GM12891 (cell line): Measurements from ENCODE around the gene SPON1.
"Not testable (repeated sequence)": the region's sequence is repeated elsewhere in the genome, so short reads cannot be mapped to it uniquely, and the experiment has no call there.

ENCODE experiments used
- DNase-seq: peaks from one replicate; pipeline ENCODE4 v3.0.0; 2011; ENCODE audit warnings: low spot score; ENCODE audit not compliant: insufficient read length
- FAIRE-seq: peaks from 2 replicates; lab custom pipeline; 2011; peaks lifted over from hg19 to GRCh38; lab: Jason Lieb, UNC
- PAX5 ChIP-seq: IDR thresholded peaks from 2 replicates; pipeline ENCODE4 v1.6.1; 2011; ENCODE audit warnings: low read length, moderate library complexity, mild to moderate bottlenecking; ENCODE audit not compliant: insufficient read depth, severe bottlenecking
- POLR2A ChIP-seq: IDR thresholded peaks from 2 replicates; pipeline ENCODE4 v1.6.1; 2011; ENCODE audit warnings: low read depth, low read length, control low read depth
- POLR2AphosphoS5 ChIP-seq: IDR thresholded peaks from 2 replicates; pipeline ENCODE4 v1.6.1; 2011; ENCODE audit warnings: low read depth, low read length, control low read depth
- POU2F2 ChIP-seq: IDR thresholded peaks from 2 replicates; pipeline ENCODE4 v1.6.1; 2011; ENCODE audit warnings: low read depth, mild to moderate bottlenecking, control low read depth, low read length, moderate library complexity
- SPI1 ChIP-seq: IDR thresholded peaks from 2 replicates; pipeline ENCODE4 v1.6.1; 2011; ENCODE audit warnings: low read depth, low read length, control low read depth
- TAF1 ChIP-seq: IDR thresholded peaks from 2 replicates; pipeline ENCODE4 v1.6.1; 2011; ENCODE audit warnings: low read depth, low read length, control low read depth

Gene SPON1

DNA sequence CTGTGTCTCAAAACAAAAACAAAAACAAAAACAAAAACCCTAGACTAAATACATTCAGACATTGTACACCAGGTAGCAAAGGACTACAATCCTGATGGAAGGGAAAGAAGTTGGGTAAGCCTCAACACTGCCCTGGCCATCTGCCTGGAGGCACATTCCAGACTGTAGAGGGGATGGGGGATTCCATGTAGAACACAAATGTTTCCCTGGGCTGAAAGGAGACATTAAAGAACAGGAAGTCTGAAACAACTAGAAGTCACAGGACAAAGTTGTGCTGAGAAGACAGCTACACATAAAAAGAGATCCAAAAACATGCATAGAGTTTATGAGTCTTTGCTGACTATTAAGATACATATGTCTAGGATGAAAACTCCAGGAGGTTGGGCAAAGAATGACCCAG is 312.6 kb downstream of the SPON1 start:
- FAIRE-seq, result no peak
- no peak for TF ChIP-seq POU2F2
- no peak for TF ChIP-seq PAX5
- TF ChIP-seq TAF1, result no peak
- no peak for TF ChIP-seq SPI1
- no peak for TF ChIP-seq POLR2A
- no peak for TF ChIP-seq POLR2AphosphoS5

DNA sequence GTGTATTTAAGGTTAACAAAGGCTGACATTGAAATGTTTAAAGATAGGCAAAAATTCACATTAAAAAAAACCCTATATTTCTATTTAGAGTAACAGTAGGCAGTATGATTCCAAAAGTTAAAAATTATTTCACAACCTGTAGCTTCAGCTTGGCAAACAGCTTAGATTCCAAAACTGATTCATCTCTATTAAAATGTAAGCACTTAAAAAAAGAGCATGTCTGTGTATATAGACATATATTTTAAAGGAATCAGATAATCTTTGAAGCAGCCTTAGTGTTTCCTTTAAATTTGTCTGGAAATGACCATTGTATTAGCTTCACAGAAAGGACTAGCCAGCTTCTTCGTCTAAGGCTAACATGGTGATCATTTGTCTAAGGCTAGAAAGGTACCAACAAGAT is 316.3 kb downstream of the SPON1 start:
- FAIRE-seq, result peak; percentile 55
- not testable (repeated sequence) for DNase-seq

More for the DNA sequence above, 312.6 kb downstream of the SPON1 start:
- DNase-seq, result no peak

DNA sequence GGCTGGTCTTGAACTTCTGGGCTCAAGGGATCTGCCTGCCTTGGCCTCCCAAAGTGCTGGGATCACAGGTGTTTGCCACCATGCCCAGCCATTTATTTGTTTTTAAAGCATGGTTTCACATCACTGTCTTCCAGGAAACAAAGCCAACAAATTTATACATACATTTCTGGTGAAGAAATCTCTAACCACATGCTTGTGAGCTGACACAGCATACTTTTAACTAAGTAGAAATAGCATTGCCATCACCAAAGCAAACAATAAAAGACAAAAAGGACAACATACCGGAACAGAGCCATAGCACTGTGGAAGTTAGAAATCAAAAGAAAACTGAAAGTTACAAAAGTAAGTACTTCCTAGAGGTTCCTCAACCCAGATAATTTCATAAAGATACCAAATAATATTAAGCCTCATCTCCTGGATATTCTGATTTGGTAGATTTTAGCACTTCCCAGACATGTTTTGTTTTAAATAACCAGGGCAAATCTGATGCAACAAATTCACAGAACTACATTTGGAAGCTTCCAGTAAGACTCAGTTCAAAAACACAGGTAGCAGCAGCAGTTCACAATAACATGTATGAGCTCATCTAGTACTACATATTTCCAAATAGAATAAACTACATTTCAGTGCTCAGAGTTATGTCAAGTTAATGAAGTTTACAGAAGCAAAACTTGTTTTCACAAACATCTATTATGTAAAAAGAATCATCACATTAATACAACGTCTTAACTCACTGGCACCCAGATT is 325.8 kb downstream of the SPON1 start:
- no peak for DNase-seq
- FAIRE-seq, result peak; percentile 64
- TF ChIP-seq POU2F2 (no peak), PAX5 (no peak), POLR2AphosphoS5 (no peak)

DNA sequence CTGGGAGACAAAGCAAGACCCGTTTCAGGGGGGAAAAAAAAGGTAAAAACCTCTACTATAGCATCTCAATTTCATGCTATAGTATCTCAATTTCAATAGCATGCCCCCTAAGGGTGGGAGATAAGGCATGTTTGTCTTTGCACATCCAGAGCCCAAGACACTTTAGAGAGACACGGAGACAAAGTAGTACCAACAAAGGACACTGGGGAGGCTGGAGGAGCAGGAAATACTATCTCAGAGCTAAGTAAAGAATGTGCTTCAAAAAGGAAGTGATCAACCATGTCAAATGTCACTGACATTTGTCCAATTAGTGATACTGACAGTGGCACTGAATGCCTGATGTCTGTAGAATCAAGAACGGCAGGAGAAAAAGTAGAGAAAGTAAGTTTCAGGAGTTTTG is 327.9 kb downstream of the SPON1 start:
- FAIRE-seq (no peak), DNase-seq (no peak)

DNA sequence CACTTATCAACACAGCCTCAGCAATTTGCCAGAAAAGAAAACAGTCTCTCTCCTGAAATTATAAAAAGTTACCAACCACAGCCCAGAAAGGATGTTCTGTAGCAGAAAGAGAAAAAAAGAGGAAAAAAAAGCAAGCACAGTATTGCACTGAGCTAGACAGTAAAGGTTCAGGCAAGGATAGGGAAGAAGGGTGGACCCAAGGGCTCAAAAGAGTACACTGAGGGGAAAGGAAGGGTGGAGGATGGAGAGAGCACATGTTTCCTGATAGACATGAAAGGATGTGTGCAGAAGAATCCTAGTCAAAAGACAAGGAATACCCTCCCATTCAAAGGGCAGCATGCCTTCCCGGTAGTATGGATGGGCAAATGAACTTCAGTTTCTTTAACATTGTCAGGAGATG is 337.4 kb downstream of the SPON1 start:
- FAIRE-seq (no peak), DNase-seq (no peak)
- no peak for TF ChIP-seq POLR2AphosphoS5
- TF ChIP-seq POU2F2, result no peak
- TF ChIP-seq PAX5, result no peak
- TF ChIP-seq POLR2A, result no peak
- TF ChIP-seq TAF1, result no peak
- TF ChIP-seq SPI1, result no peak

More for the DNA sequence above, 327.9 kb downstream of the SPON1 start:
- TF ChIP-seq PAX5 (no peak), TAF1 (no peak), POU2F2 (no peak), POLR2A (no peak), POLR2AphosphoS5 (no peak), SPI1 (no peak)

DNA sequence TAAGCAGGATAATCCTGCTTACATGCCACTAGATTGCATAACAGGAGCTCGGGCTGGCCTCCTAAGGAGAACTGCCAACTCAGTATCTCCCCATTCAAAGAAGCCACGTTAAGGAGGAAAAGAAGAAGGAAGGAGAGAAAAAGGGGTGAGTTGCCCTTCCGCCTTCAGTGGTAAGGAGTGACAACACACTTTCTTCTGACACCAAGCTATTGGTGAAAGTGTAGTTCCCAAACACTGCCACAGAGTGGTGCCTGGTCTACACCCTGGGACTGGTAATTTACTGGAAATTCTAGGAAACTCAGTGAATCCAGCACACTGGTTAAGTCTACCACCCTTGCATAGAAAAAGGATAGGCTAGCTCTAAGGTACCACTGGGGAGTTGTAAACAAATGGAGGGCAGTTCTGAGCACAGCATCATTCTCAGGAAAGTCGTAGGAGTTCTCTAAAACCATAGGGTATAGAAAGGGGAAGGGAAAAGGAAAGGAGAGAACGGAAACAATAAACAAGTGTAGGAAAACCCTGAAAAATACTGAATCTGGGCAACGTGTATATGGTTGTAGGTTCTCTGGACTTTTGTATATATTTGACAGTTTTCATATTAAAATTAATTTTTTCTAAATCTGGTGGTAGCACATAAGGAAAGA is 338.3 kb downstream of the SPON1 start:
- FAIRE-seq (peak; percentile 87), DNase-seq (no peak)

DNA sequence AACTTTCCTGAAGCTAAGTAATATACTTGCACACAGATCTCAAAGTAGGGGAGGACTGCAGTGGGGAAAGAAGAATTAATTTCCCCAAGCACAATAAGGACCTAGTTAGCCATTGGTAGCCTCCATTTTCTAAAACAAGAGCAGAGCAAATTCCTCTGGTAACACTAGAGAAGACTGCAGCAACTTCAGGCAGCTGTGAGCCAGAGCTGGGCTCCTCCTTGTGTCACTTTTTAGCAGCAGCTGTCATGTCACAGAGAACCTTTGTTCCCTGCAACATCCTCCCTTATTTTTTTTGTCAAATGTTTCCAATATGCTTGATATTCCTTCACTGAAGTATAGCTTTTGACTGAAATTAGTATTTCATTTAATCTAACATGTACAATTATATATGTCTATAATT is 342.1 kb downstream of the SPON1 start:
- DNase-seq, result no peak
- TF ChIP-seq POLR2A (no peak), POU2F2 (no peak), POLR2AphosphoS5 (no peak), TAF1 (no peak), SPI1 (no peak), PAX5 (no peak)
- FAIRE-seq, result no peak

More for the DNA sequence above, 338.3 kb downstream of the SPON1 start:
- no peak for TF ChIP-seq POLR2AphosphoS5
- no peak for TF ChIP-seq POLR2A
- TF ChIP-seq TAF1, result no peak
- no peak for TF ChIP-seq SPI1
- no peak for TF ChIP-seq POU2F2

DNA sequence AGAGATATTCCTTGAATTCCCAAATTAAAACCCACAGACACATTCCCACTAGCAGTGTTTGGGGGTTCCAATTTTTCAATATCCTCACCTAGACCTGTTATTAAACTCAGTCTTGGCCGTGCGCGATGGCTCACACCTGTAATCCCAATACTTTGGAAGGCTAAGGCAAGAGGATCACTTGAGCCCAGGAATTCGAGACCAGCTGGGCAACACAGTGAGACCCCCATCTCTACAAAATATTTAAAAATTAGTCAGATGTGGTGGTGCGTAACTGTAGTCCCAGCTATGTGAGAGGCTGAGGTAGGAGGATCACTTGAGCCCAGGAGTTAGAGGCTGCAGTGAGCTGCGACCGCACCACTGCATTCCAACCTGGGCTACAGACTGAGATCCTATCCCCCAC is 343.1 kb downstream of the SPON1 start:
- TF ChIP-seq POLR2AphosphoS5 (no peak), PAX5 (no peak), SPI1 (no peak), POU2F2 (no peak), POLR2A (no peak), TAF1 (no peak)
- DNase-seq, result no peak
- FAIRE-seq, result no peak

DNA sequence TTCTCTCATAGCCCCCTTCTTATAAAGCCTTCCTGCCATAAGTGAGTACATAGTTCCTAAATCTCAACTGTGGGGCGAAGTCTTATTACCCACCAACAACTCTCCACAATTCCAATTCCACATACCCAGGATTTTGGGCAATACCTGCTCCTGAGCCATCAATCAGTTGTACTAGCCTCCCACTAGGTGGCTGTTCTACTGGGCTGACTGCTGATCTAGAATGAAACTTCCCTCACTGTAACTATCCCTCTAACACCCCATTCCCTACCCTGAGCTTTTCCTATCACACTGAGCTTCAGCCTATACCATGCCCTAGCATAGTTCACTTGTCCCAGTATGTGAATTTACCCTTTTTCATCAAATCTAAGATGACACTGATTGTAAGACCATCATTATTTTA is 344.0 kb downstream of the SPON1 start:
- TF ChIP-seq PAX5 (no peak), SPI1 (no peak), POLR2A (no peak)
- FAIRE-seq (peak; percentile 31), DNase-seq (no peak)

DNA sequence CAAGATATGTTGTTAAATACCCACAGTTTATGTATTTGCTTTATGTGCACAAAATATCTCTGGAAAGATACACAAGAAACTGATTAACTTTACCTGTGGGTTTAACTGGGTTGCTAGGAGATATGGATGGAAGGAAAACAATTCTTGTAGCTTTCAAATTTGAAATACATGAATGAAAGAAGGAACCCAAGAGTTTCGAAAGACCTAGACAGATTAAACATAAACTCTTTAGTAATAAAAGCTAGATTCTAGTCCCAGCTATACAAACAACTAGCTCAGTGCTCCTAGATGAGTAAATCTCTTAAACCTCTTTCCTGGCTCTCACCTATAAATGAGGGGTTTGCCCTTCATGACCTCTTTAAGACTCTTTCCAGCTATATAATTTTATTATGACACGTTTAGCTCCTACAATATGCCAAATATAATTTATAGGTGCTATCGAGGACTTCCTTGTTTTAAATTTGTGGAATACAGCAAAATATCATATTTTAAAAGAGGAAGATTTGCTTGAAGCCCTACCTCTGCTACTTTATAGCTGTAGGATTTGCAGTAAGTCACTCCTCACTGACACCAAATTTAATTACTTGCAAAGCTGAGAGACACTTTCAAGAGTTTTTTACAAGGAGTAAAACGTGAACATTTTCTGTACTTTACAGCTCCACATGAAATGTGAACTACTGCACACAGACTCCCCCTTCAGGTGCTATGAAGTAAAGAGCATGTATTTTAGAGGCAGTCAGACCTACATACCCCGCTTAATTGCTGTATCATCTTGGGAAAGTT is 345.8 kb downstream of the SPON1 start:
- FAIRE-seq, result peak; percentile 26
- TF ChIP-seq TAF1, result no peak
- no peak for TF ChIP-seq POLR2AphosphoS5
- no peak for TF ChIP-seq SPI1
- TF ChIP-seq POLR2A, result no peak
- no peak for DNase-seq
